Left lung (tissue), 10 donors: Measurements from ENCODE around the gene DMBX1. TPM values are rescaled to one million over a fixed set of nuclear protein-coding genes. Genes with fewer than 3 reads are reported as not detected.

Experiments
- ATAC-seq: fragments of 200-7000 bp; cut with Tn5 transposase; one replicate; pipeline ENCODE4 v1.9.1; 2020; ENCODE audit warnings: moderate library complexity
- DNase-seq, 4 donors: peaks; one replicate each; pipeline ENCODE4 v3.0.0-alpha.2; 2013 to 2020
- H3K27ac ChIP-seq, 2 donors: fragments of 200-600 bp; sonication (generic) in 1 of 2; one replicate each; pipeline versions ENCODE4 v1.5.0 to v1.8.0; 2020 to 2021
- H3K27me3 ChIP-seq, 2 donors: fragments of 200-600 bp; sonication (generic) in 1 of 2; one replicate each; pipeline versions ENCODE4 v1.5.0 to v1.8.0; 2020 to 2021
- H3K36me3 ChIP-seq, 2 donors: fragments of 200-600 bp; sonication (generic) in 1 of 2; one replicate each; pipeline versions ENCODE4 v1.5.0 to v1.8.0; 2020 to 2021
- H3K4me1 ChIP-seq, 2 donors: fragments of 200-600 bp; one replicate each; pipeline ENCODE4 v1.8.0; 2021
- H3K4me3 ChIP-seq, 2 donors: fragments of 200-600 bp; sonication (generic) in 1 of 2; one replicate each; pipeline versions ENCODE4 v1.5.0 to v1.8.0; 2020 to 2021; ENCODE audit warnings: mild to moderate bottlenecking in 1 of 2
- H3K9me3 ChIP-seq, 2 donors: fragments of 200-600 bp; sonication (generic) in 1 of 2; one replicate each; pipeline versions ENCODE4 v1.5.0 to v1.8.0; 2020 to 2021
- intact Hi-C, 2 donors: fragments of 100-400 bp; cut with DNase I; formaldehyde crosslinking; loops; one replicate each; pipeline versions ENCODE4 v1.11.2 to v1.14.2; 2022
- polyA plus RNA-seq, 6 donors: library from polyadenylated mRNA; unstranded; fragments of 120-200 nt; gene quantifications; one replicate each; pipeline ENCODE4 v1.2.1, GENCODE V29; 2013; ENCODE audit not compliant: insufficient read length in 6 of 6
- total RNA-seq, 2 donors: library from RNA; stranded (reverse); fragmentation: NEBNext Ultra II Directional; extraction: Animal tissue kit (Norgen Biotek cat#: 25700); gene quantifications; one replicate each; pipeline ENCODE4 v1.2.1, GENCODE V29; 2021
- TF ChIP-seq, protein P1 (sequence below), 2 donors: fragments of 200-600 bp; sonication (generic) in 1 of 2; IDR thresholded peaks; one replicate each; pipeline versions ENCODE4 v1.5.0 to v1.8.0; 2021; ENCODE audit warnings: antibody characterized with exemption in 2 of 2
- donor health status: DM: no; HTN: yes; CAD: no.
- donor health status: DM: no; HTN: no; CAD: no.

The DMBX1 gene
- total and polyA plus RNA-seq, 8 donors, result 0.04 to 0.07 (median 0.07) TPM; not detected in 4

DNA sequence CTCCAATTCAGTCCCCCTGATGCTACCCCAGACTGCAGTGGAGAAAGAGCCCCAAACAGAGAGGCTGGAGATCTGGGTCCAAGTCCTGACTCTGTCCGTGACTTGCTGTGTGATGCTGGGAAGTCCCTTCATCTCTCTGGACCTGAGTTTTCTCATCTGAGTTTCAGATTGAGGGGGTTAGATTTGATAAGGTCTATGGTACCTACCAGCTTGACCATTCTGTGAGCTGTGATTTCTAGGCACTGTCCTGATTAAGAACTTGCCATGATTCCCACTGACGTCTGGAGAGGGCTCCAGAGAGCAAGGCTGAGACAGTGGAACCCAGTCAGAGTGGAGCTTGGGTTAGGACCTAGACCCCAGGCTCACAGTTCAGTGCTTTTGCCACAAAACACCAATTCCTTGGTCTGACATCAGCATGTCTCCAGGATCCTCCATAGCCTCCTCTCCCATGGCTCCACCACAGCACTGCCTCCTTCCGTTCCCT is 43.8 kb upstream of the DMBX1 start:
- H3K4me1 ChIP-seq, result peaks cover 0 to 24% of the 10 kb centered on the region in 2 donors
- TF ChIP-seq, protein P1, sequence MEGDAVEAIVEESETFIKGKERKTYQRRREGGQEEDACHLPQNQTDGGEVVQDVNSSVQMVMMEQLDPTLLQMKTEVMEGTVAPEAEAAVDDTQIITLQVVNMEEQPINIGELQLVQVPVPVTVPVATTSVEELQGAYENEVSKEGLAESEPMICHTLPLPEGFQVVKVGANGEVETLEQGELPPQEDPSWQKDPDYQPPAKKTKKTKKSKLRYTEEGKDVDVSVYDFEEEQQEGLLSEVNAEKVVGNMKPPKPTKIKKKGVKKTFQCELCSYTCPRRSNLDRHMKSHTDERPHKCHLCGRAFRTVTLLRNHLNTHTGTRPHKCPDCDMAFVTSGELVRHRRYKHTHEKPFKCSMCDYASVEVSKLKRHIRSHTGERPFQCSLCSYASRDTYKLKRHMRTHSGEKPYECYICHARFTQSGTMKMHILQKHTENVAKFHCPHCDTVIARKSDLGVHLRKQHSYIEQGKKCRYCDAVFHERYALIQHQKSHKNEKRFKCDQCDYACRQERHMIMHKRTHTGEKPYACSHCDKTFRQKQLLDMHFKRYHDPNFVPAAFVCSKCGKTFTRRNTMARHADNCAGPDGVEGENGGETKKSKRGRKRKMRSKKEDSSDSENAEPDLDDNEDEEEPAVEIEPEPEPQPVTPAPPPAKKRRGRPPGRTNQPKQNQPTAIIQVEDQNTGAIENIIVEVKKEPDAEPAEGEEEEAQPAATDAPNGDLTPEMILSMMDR (IDR thresholded peaks at IDR 0.05), result no peak
- no peak overlapping the region for H3K27ac ChIP-seq
- H3K27me3 ChIP-seq, result peaks cover 31 to 62% of the 10 kb centered on the region in 2 donors
- no peak for DNase-seq
- intact Hi-C loops, result loop anchor here in 1 of 2 donors (2.0 kb wide), 1 partner anchor 79 kb away; no protein-coding TSS in a partner anchor
- no peak for ATAC-seq
- no peaks in the 10 kb centered on the region for H3K36me3 ChIP-seq
- no peak overlapping the region for H3K4me3 ChIP-seq
- no peaks in the 10 kb centered on the region for H3K9me3 ChIP-seq

DNA sequence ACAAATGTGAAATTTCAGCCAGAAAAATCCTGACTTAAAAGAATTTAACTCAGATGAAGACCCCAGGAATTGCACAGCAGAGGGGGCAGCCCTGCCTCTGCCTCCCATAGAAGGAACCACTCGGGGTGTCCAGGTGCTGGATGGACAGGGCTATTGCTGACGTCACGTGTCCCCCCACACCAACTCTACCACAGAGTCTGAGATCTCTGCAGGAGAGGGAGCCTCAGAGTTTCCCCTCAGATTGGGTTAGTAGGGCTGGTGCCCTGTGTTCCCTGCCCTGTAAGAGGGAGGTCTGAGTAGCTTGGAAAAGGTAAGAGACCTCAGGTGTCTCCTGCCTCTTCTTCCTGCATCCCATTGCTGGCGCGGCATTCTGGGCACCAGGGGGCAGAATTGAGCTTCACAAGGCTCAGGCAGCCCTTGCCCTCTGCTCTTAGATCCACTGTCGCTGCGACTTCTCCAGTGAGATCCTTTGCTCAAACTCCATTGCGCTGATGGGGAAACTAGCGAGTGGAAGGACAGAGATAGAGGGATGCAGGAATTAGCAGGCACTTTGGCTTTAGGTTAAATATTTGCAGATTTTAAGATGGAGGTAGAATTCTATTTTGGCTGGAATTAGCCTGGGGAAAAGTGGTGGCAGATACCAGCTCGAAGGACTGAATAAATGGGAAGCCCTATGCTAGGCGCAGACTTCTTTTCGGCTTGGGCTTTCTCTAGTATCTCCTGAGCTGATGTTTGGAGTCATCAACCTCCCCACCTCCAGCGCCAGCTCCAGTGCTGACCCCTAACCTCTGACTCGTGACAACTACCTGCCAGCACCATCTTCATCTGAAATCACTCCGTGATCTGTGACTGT is 42.8 kb upstream of the DMBX1 start:
- DNase-seq (peak; percentile 59 to 90 (median 70)), ATAC-seq (peak; percentile 69)
- Histone ChIP-seq H3K36me3 (no peaks in the 10 kb centered on the region), H3K9me3 (no peaks in the 10 kb centered on the region), H3K4me1 (peaks cover 0 to 24% of the 10 kb centered on the region in 2 donors), H3K27me3 (peaks cover 31 to 71% of the 10 kb centered on the region in 2 donors), H3K27ac (no peak overlapping the region), H3K4me3 (no peak overlapping the region)
- TF ChIP-seq, protein P1 (IDR thresholded peaks at IDR 0.05), result peak; percentile 75 to 81
- intact Hi-C loops, result loop anchor here in 1 of 2 donors (2.0 kb wide), 1 partner anchor 78 kb away; no protein-coding TSS in a partner anchor

DNA sequence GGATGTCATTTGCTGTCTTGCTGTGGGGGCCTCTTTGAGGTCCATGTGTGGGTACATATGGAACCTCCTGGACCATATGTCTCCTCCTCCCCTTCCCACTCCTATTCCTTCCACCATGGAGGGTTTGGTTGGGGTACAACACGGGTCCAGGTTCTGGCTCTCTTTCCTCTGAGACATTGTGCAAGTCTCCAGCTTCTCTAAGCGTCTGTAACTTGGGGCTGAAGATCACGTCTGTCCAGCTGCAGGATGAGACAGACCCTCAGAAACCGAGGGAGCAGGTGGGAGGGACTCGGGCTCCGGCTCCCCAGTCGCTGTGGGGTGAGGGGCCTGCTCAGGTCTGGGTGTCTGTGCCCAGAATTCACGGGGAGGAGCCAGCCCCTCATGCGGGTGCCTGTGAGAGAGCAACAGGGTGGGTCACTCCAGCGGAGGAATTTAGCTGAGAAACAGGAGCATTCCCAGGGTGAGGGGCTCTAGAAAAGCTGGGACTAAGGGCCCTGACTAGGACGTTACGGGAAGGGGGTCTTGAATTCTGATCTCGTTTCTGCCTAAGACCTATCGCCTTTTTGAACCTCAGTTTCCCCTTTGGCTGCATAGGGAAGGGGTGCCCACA is 42.0 kb upstream of the DMBX1 start:
- TF ChIP-seq, protein P1 (IDR thresholded peaks at IDR 0.05), result no peak
- H3K9me3 ChIP-seq, result no peaks in the 10 kb centered on the region
- H3K27me3 ChIP-seq, result peaks cover 31 to 78% of the 10 kb centered on the region in 2 donors
- ATAC-seq (no peak), DNase-seq (no peak)
- no peak overlapping the region for H3K27ac ChIP-seq
- H3K36me3 ChIP-seq, result no peaks in the 10 kb centered on the region
- H3K4me3 ChIP-seq, result no peak overlapping the region
- intact Hi-C loops, result loop anchor here in 1 of 2 donors (2.0 kb wide), 1 partner anchor 77 kb away; no protein-coding TSS in a partner anchor
- H3K4me1 ChIP-seq, result peaks cover 0 to 19% of the 10 kb centered on the region in 2 donors

DNA sequence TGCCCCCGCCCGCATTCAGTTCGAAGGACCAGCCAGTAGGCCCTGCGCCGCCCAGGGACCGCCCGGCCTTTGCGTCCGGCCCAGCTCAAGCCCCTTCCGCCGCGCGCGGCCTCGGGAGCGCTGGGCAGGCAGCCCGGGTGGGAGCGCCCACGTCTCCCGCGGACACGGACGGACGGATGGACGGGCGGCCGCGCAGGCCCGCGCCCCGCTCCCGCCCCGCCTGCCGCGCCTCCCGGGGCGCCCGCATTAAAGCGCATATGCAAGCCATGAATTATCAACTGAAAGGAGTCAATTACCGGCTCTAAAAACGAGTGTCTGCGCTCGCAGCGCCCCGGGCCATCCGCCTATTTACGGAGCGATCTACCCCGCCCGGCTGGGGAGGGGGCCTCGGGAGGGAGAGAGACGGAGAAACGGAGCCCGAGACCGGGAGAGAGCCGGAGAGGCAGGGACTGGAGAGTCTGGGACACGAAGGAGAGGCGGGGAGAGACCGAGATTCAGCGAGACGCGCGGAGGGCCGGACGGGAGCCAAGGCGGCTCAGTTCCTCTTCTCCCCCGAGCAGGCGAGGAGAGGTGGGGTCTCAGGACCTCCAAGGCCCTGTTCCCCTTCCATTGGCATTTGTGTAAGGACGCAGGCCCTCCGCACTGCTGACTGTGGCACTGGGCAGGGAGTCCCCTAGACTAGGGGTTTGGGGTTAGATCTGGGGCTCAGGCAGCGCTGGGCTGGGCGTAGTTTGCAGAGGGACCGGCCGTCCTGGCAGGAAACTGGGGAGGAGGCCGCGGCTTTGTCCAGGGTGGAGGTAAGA is 41.3 kb upstream of the DMBX1 start:
- TF ChIP-seq, protein P1 (IDR thresholded peaks at IDR 0.05), result no peak
- Histone ChIP-seq H3K27ac (no peak overlapping the region), H3K4me1 (peaks cover 0 to 14% of the 10 kb centered on the region in 2 donors), H3K36me3 (no peaks in the 10 kb centered on the region), H3K9me3 (no peaks in the 10 kb centered on the region), H3K27me3 (peaks cover 31 to 85% of the 10 kb centered on the region in 2 donors), H3K4me3 (peak overlapping the region in 1 of 2 donors; percentile 2)
- DNase-seq, result no peak
- intact Hi-C loops, result no loop called here
- no peak for ATAC-seq
